ENCODE results near the gene MAP3K2. TPM values are rescaled to one million over a fixed set of nuclear protein-coding genes. Genes with fewer than 3 reads are reported as not detected.

The MAP3K2 gene
- total and polyA plus RNA-seq, 2 of the 8 experiments (the other 6 are each of a cell fraction or from before 2014, with no cell fraction given), result 2.0 to 23.2 TPM

- TF ChIP-seq GABPA (IDR thresholded peaks at IDR 0.05; ENCODE audit: borderline replicate concordance, insufficient read depth, low read length) (no peak), CHD7 (IDR thresholded peaks at IDR 0.05; ENCODE audit: insufficient replicate concordance, low read length) (no peak), KDM5A (IDR thresholded peaks at IDR 0.05; ENCODE audit: low read length) (no peak), BCL11A (IDR thresholded peaks at IDR 0.05; ENCODE audit: low read depth in 2 of 2, low read length in 2 of 2) (no peak), NRF1 (IDR thresholded peaks at IDR 0.05; ENCODE audit: low read depth, low read length) (no peak), RAD21 (IDR thresholded peaks at IDR 0.05 in 1 of 2, conservative IDR thresholded peaks at IDR 0.05 in 1 of 2; ENCODE audit: low read depth in 2 of 2, low read length in 2 of 2) (no peak)
These were observed 29.6 kb upstream of the MAP3K2 start (continued) for GRCh38 chr2:127417406-127417805.
